Measurements from ENCODE around the gene PI16. TPM values are rescaled to one million over a fixed set of nuclear protein-coding genes. Genes with fewer than 3 reads are reported as not detected.
A peak's percentile ranks its signal among the peaks of the same experiment; 100 is the strongest.

Gene PI16
- total and polyA plus RNA-seq, 2 of the 13 experiments (the other 11 are each of a cell fraction or from before 2014, with no cell fraction given) = not detected

GRCh38 chr6:36914227-36914794, 40.2 kb upstream of the PI16 start (continued):
- TF ChIP-seq ARID5B (CRISPR knock-in tag; IDR thresholded peaks at IDR 0.05) = peak; percentile 60; the same call in 1 of the 2 replicates
- TF ChIP-seq ERF (CRISPR knock-in tag; IDR thresholded peaks at IDR 0.05) = peak; percentile 51; the same call in 1 of the 2 replicates
- peak; percentile 82 for TF ChIP-seq XRCC5 (optimal IDR thresholded peaks at IDR 0.05; ENCODE audit: low read length)
- TF ChIP-seq HOMEZ (CRISPR knock-in tag; IDR thresholded peaks at IDR 0.05; ENCODE audit: low read depth) = peak; percentile 34; the same call in 1 of the 2 replicates
- TF ChIP-seq ZNF644 (CRISPR knock-in tag; IDR thresholded peaks at IDR 0.05; ENCODE audit: low read depth) = peak; percentile 39; the same call in 1 of the 2 replicates
- TF ChIP-seq BORCS8-MEF2B (CRISPR knock-in tag; IDR thresholded peaks at IDR 0.05) = no peak
- peak; percentile 26; the same call in 1 of the 2 replicates for TF ChIP-seq RAD21 (CRISPR knock-in tag; IDR thresholded peaks at IDR 0.05)
- peak; percentile 27; the same call in 1 of the 2 replicates for TF ChIP-seq UBTF (CRISPR knock-in tag; IDR thresholded peaks at IDR 0.05)
- 0 out of 2 replicates have a peak, but pooled peaks have one; percentile 31 for TF ChIP-seq ELF3 (CRISPR knock-in tag; IDR thresholded peaks at IDR 0.05)
- peak; percentile 46 for TF ChIP-seq SAP130 (CRISPR knock-in tag; IDR thresholded peaks at IDR 0.05; ENCODE audit: low read depth)
- TF ChIP-seq HNF1B (CRISPR knock-in tag; IDR thresholded peaks at IDR 0.05) = 0 out of 2 replicates have a peak, but pooled peaks have one; percentile 39
- peak; percentile 44 for TF ChIP-seq STAG1 (CRISPR knock-in tag; IDR thresholded peaks at IDR 0.05)
- peak; percentile 35 for TF ChIP-seq TEAD3 (CRISPR knock-in tag; optimal IDR thresholded peaks at IDR 0.05; ENCODE audit: borderline replicate concordance)
- no peak for TF ChIP-seq ZNF597 (CRISPR knock-in tag; IDR thresholded peaks at IDR 0.05)
- peak; percentile 60; the same call in 1 of the 2 replicates for TF ChIP-seq HNF4G (IDR thresholded peaks at IDR 0.05; ENCODE audit: borderline replicate concordance, low read depth, low read length)
- no peak for TF ChIP-seq HNF4G (CRISPR knock-in tag; IDR thresholded peaks at IDR 0.05; ENCODE audit: borderline replicate concordance, low read depth)
- 0 out of 2 replicates have a peak, but pooled peaks have one; percentile 12 for TF ChIP-seq TGIF2 (CRISPR knock-in tag; IDR thresholded peaks at IDR 0.05)
- TF ChIP-seq FOSL2 (CRISPR knock-in tag; IDR thresholded peaks at IDR 0.05) = peak; percentile 94

Data from HepG2 (cell line).